WI38 (cell line): ENCODE measurements around the gene TTYH3.

Source experiments
- H3K4me3 ChIP-seq: 2 replicates; pipeline ENCODE4 v1.5.1; 2011; ENCODE audit warnings: low read depth, mild to moderate bottlenecking, control low read depth, low read length
- TF ChIP-seq, protein P1 (sequence below): IDR thresholded peaks from 2 replicates; pipeline ENCODE4 v1.5.1; 2012; ENCODE audit warnings: low read depth, mild to moderate bottlenecking, control low read depth, low read length

TTYH3 gene

GRCh38 chr7:2639181-2639681 is 7.4 kb downstream of the TTYH3 start:
- TF ChIP-seq, protein P1, sequence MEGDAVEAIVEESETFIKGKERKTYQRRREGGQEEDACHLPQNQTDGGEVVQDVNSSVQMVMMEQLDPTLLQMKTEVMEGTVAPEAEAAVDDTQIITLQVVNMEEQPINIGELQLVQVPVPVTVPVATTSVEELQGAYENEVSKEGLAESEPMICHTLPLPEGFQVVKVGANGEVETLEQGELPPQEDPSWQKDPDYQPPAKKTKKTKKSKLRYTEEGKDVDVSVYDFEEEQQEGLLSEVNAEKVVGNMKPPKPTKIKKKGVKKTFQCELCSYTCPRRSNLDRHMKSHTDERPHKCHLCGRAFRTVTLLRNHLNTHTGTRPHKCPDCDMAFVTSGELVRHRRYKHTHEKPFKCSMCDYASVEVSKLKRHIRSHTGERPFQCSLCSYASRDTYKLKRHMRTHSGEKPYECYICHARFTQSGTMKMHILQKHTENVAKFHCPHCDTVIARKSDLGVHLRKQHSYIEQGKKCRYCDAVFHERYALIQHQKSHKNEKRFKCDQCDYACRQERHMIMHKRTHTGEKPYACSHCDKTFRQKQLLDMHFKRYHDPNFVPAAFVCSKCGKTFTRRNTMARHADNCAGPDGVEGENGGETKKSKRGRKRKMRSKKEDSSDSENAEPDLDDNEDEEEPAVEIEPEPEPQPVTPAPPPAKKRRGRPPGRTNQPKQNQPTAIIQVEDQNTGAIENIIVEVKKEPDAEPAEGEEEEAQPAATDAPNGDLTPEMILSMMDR = no peak
- H3K4me3 ChIP-seq = no peak overlapping the region

DNA sequence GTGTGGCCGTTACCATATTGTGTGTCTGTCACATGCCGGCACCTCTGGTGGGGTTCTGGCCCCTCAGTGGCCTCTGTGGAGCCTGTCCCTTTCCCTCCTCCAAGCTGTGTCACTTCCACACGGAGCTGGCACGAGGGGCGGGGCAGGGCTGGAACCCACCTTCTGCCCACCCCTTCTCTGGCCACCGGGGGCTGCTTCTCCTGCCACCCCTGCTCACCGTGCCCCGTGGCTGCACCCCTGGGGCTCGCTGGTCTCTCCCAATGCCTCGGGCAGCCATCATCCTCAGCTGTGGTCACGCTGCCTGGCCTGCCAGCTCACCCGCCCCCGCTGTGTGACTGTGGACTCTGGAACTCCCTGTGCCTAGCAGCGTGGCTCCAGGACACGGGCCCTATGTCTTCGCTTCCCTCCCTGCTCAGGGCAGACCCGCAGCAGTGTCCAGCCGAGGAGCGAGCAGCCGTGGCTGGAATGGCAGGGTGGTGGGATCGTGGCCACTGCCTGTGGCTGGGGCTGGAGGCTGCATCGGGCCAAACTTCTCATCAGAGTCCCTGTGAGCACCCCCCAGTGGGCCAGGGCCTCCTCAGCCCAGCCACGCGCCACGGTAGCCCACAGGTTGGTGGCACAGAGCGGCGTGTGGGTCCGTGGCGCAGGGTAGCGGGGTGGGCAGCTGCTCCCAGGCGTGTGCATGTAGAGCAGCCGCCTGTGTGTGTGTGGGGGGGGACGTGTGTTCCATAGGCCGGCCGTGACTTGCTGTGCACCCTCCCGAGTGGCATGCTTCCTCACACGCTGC is 8.1 kb downstream of the TTYH3 start:
- no peak overlapping the region for H3K4me3 ChIP-seq
- TF ChIP-seq, protein P1 = no peak

GRCh38 chr7:2640482-2640830 is 8.7 kb downstream of the TTYH3 start:
- TF ChIP-seq, protein P1 = no peak
- H3K4me3 ChIP-seq = no peak overlapping the region

DNA sequence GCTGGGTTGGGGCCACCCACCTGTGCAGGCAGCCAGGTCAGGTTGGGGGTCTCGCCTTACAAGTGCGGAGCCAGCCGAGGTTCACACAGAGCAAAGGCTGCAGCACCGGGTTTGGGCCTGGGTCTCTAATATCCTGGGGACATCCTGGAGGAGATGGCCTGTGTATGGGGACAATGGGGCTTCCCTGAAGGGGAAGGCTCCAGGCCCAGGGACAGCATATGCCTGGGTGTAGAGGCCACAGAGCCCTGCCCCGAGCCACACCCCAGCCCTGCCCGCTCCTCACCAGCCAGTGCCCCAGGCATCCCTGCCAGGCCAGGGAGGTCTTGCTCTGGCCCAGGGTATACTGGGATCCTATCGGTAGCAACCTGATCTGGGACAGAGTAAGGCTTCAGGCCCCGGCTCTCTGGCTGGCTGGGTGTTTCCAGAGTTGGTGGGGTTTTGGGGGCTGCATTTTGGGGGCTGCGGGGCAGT is 9.1 kb downstream of the TTYH3 start:
- 0 out of 2 replicates have a peak overlapping the region, but pooled peaks have one; percentile 10 for H3K4me3 ChIP-seq
- TF ChIP-seq, protein P1 = no peak

GRCh38 chr7:2641406-2642393 is 9.9 kb downstream of the TTYH3 start:
- no peak overlapping the region for H3K4me3 ChIP-seq
- TF ChIP-seq, protein P1 = no peak

GRCh38 chr7:2643386-2644219 is 11.8 kb downstream of the TTYH3 start:
- H3K4me3 ChIP-seq = no peak overlapping the region

More at GRCh38 chr7:2643386-2644219, 11.8 kb downstream of the TTYH3 start:
- TF ChIP-seq, protein P1 = peak; percentile 11; the same call in 1 of the 2 replicates
